ENCODE data around the gene KCNK3.

GRCh38 chr2:26757873-26758789 lies 65.6 kb downstream of the KCNK3 start:
- TF ChIP-seq CTCF (conservative IDR thresholded peaks at IDR 0.05 in 1 of 2, IDR thresholded peaks at IDR 0.05 in 1 of 2; ENCODE audit: extremely low read depth in 1 of 2, insufficient read depth in 1 of 2, low read depth in 1 of 2, low read length in 2 of 2), result no peak
- no peak for TF ChIP-seq EZH2 (IDR thresholded peaks at IDR 0.05; ENCODE audit: borderline replicate concordance, low read length)

Measured in mammary epithelial cell (primary cell).